ENCODE measurements around the gene ATF6.

GRCh38 chr1:161869291-161869690 is 103.2 kb downstream of the ATF6 start:
- TF ChIP-seq POLR2AphosphoS2 (conservative IDR thresholded peaks at IDR 0.05; ENCODE audit: low read length), result no peak
- no peak for TF ChIP-seq NR3C1 (IDR thresholded peaks at IDR 0.05)
- TF ChIP-seq REST (IDR thresholded peaks at IDR 0.05), result no peak
- TF ChIP-seq POLR2A (IDR thresholded peaks at IDR 0.05; ENCODE audit: low read length), result no peak
- no peak for TF ChIP-seq CTCF (IDR thresholded peaks at IDR 0.05)
- no peak for TF ChIP-seq RAD21 (conservative IDR thresholded peaks at IDR 0.05 in 1 of 2, IDR thresholded peaks at IDR 0.05 in 1 of 2)
- TF ChIP-seq MAX (IDR thresholded peaks at IDR 0.05), result no peak
- TF ChIP-seq RCOR1 (IDR thresholded peaks at IDR 0.05; ENCODE audit: low read depth, low read length), result no peak
- TF ChIP-seq CHD4 (IDR thresholded peaks at IDR 0.05; ENCODE audit: borderline replicate concordance), result no peak
- TF ChIP-seq RFX5 (IDR thresholded peaks at IDR 0.05), result no peak
- TF ChIP-seq PBX3 (IDR thresholded peaks at IDR 0.05), result no peak
- no peak for TF ChIP-seq USF2 (IDR thresholded peaks at IDR 0.05)
- no peak for TF ChIP-seq JUNB (IDR thresholded peaks at IDR 0.05)
- no peak for TF ChIP-seq ELK1 (IDR thresholded peaks at IDR 0.05; ENCODE audit: low read depth, low read length)
